Panc1 (cell line): ENCODE measurements around the gene KLF9.

Source experiments
- CTCF ChIP-seq: fragments of 450-650 bp; IDR thresholded peaks from 2 replicates; pipeline ENCODE4 v1.5.1; 2017; ENCODE audit warnings: mild to moderate bottlenecking
- POLR2AphosphoS5 ChIP-seq: IDR thresholded peaks from 2 replicates; pipeline ENCODE4 v1.6.1; 2012; ENCODE audit warnings: mild to moderate bottlenecking, low read depth, low read length, moderate library complexity
- REST ChIP-seq, 2 experiments: IDR thresholded peaks; 2 replicates each; pipeline ENCODE4 v1.6.1; 2011 to 2012; ENCODE audit warnings: low read depth in 2 of 2, control low read depth in 1 of 2, low read length in 1 of 2, mild to moderate bottlenecking in 1 of 2, moderate library complexity in 1 of 2; ENCODE audit not compliant: insufficient read depth in 1 of 2
- SIN3A ChIP-seq: IDR thresholded peaks from 2 replicates; pipeline ENCODE4 v1.6.1; 2012; ENCODE audit warnings: low read depth, mild to moderate bottlenecking, low read length, moderate library complexity, borderline replicate concordance; ENCODE audit not compliant: insufficient read depth

GRCh38 chr9:70403166-70403565 lies 11.3 kb downstream of the KLF9 start:
- TF ChIP-seq CTCF (no peak), POLR2AphosphoS5 (no peak), SIN3A (no peak), REST (IDR thresholded peaks at IDR 0.05; ENCODE audit: insufficient read depth in 1 of 2, low read depth in 2 of 2, low read length in 1 of 2) (no peak)
